HepG2 (cell line): Measurements from ENCODE around the gene OR52A1. TPM values are rescaled to one million over a fixed set of nuclear protein-coding genes. Genes with fewer than 3 reads are reported as not detected.
A peak's percentile ranks its signal among the peaks of the same experiment; 100 is the strongest.

ENCODE experiments used
- ATAC-seq: fragments of 200-7000 bp; cut with Tn5 transposase; 3 replicates; pipeline ENCODE4 v1.9.1; 2020; ENCODE audit warnings: mild to moderate bottlenecking, moderate library complexity
- BruUV-seq: library from RNA; stranded (reverse); fragments of 400-500 nt; replicated peaks from 2 replicates; lab custom pipeline; 2021; lab: Mats Ljungman, UMichigan
- CTCF ChIA-PET: fragments of 300-600 bp; formaldehyde crosslinking; extraction: SDS; loops from one replicate; lab custom pipeline; 2021; ENCODE audit warnings: low total read pairs, inconsistent platforms, low intra/inter-chr PET ratio; lab: Yijun Ruan, JAX
- POLR2A ChIA-PET: fragments of 350-600 bp; sonication (Branson Sonifier 250); formaldehyde crosslinking; loops from one replicate; lab custom pipeline; 2020; ENCODE audit warnings: antibody characterized with exemption, inconsistent platforms; lab: Yijun Ruan, JAX
- DNase-seq: peaks from one replicate; pipeline ENCODE4 v3.0.0-alpha.2; 2015; ENCODE audit warnings: low spot score
- FAIRE-seq: peaks from 3 replicates; lab custom pipeline; 2011; peaks lifted over from hg19 to GRCh38; lab: Jason Lieb, UNC
- H2AFZ ChIP-seq: one replicate; pipeline ENCODE4 v1.6.1; 2011; ENCODE audit warnings: low read length, inconsistent platforms
- H3K27ac ChIP-seq: fragments of 300-600 bp; 3 replicates; pipeline ENCODE4 v1.8.0; 2011; ENCODE audit warnings: mixed run types, mild to moderate bottlenecking, mixed read lengths, low read length, inconsistent platforms; ENCODE audit not compliant: insufficient read depth; ENCODE audit errors: extremely low read length
- H3K27me3 ChIP-seq, 2 experiments: fragments of 200-600 bp in 1 of 2; 2 replicates in 1 of 2; 3 replicates in 1 of 2; pipeline versions ENCODE4 v1.6.0 to v1.8.0; 2011; ENCODE audit warnings: low read length in 2 of 2, mild to moderate bottlenecking in 2 of 2, moderate library complexity in 2 of 2, inconsistent platforms in 1 of 2; ENCODE audit not compliant: insufficient read depth in 2 of 2, control insufficient read depth in 1 of 2
- H3K36me3 ChIP-seq, 2 experiments: fragments of 200-600 bp in 1 of 2; replicated peaks in 1 of 2; 2 replicates in 1 of 2; 3 replicates in 1 of 2; pipeline versions ENCODE4 v1.5.1 to v1.8.0; 2011; ENCODE audit warnings: low read length in 2 of 2, inconsistent platforms in 1 of 2; ENCODE audit not compliant: insufficient read depth in 2 of 2, control insufficient read depth in 1 of 2
- H3K4me1 ChIP-seq: 2 replicates; pipeline ENCODE4 v1.5.1; 2012; ENCODE audit warnings: low read length, inconsistent platforms; ENCODE audit not compliant: insufficient read depth
- H3K4me2 ChIP-seq: 2 replicates; pipeline ENCODE4 v1.6.0; 2011; ENCODE audit warnings: low read depth, low read length, inconsistent platforms
- H3K4me3 ChIP-seq, 3 experiments: fragments of 200-600 bp in 1 of 3; sonication (generic), shearing (Covaris generic) in 1 of 3; replicated peaks in 1 of 3; 2 replicates each; pipeline ENCODE4 v1.5.1; 2011 to 2016; ENCODE audit warnings: low read length in 3 of 3, inconsistent platforms in 2 of 3, low read depth in 2 of 3, mild to moderate bottlenecking in 2 of 3, control low read depth in 1 of 3, mixed read lengths in 1 of 3; ENCODE audit not compliant: insufficient read depth in 1 of 3
- H3K79me2 ChIP-seq: one replicate; pipeline ENCODE4 v1.6.1; 2011; ENCODE audit warnings: low read length, inconsistent platforms; ENCODE audit not compliant: insufficient read depth
- H3K9ac ChIP-seq: 2 replicates; pipeline ENCODE4 v1.6.0; 2011; ENCODE audit warnings: mild to moderate bottlenecking, low read depth, low read length, inconsistent platforms; ENCODE audit not compliant: insufficient read depth
- H3K9me3 ChIP-seq: 2 replicates; pipeline ENCODE4 v1.5.1; 2012; ENCODE audit warnings: mild to moderate bottlenecking, low read length
- H4K20me1 ChIP-seq: 2 replicates; pipeline ENCODE4 v1.6.0; 2011; ENCODE audit warnings: inconsistent platforms, mild to moderate bottlenecking, low read length, moderate library complexity; ENCODE audit not compliant: insufficient read depth
- ADNP ChIP-seq: sonication (generic); formaldehyde crosslinking; IDR thresholded peaks from 2 replicates; pipeline ENCODE4 v1.4.0; 2020; ENCODE audit warnings: missing genetic modification reagents
- CEBPB ChIP-seq: IDR thresholded peaks from 2 replicates; pipeline ENCODE4 v1.6.1; 2011; ENCODE audit warnings: low read depth, low read length, improper control_type of control experiment, borderline replicate concordance
- KDM6A ChIP-seq: IDR thresholded peaks from 2 replicates; pipeline ENCODE4 v1.6.1; 2016; ENCODE audit warnings: low read depth
- ZNF205 ChIP-seq: IDR thresholded peaks from 2 replicates; pipeline ENCODE4 v1.6.1; 2018; ENCODE audit warnings: missing biosample characterization, missing genetic modification reagents
- ZNF629 ChIP-seq: sonication (generic); formaldehyde crosslinking; conservative IDR thresholded peaks from 2 replicates; pipeline ENCODE4 v1.5.0; 2020; ENCODE audit warnings: missing genetic modification reagents
- WGBS: methylation state at CpG from one replicate; pipeline ENCODE4 v1.1.6; 2017; ENCODE audit warnings: low lambda C conversion rate; 5-methylcytosine and 5-hydroxymethylcytosine counted together
- in situ Hi-C: cut with HindIII; loops from 2 replicates; pipeline ENCODE4 v1.10.0; 2017; ENCODE audit warnings: low pct_unique_long_range_greater_than_20kb; ENCODE audit not compliant: extremely low pct_ligation_motif_present
- intact Hi-C: fragments of 100-400 bp; cut with micrococcal nuclease; formaldehyde crosslinking; loops from one replicate; pipeline ENCODE4 v1.10.0; 2022; ENCODE audit not compliant: unreplicated experiment
- polyA plus RNA-seq, 8 experiments: library from polyadenylated mRNA; depleted of rRNA in 3 of 8; stranded (reverse) in 7 of 8; unstranded in 1 of 8; fragments of >200 nt; fragmentation: Illumina TruSeq in 4 of 8; extraction: Trizol in 4 of 8; gene quantifications; 2 replicates each; pipeline versions ENCODE4 v1.2.1 to v1.2.3, GENCODE V29; 2011 to 2016; ENCODE audit warnings: low read depth in 4 of 8, missing spikeins in 1 of 8, mixed read lengths in 1 of 8; ENCODE audit not compliant: insufficient read depth in 1 of 8
- total RNA-seq, 5 experiments: library from RNA; depleted of rRNA; stranded (reverse); fragments of >200 nt; fragmentation: Illumina TruSeq; extraction: Trizol; gene quantifications; 2 replicates each; pipeline ENCODE4 v1.2.3, GENCODE V29; 2016; ENCODE audit warnings: low read depth in 1 of 5
- TF ChIP-seq, protein P1 (sequence below): sonication (generic); formaldehyde crosslinking; IDR thresholded peaks from 2 replicates; pipeline ENCODE4 v1.8.1; 2023; ENCODE audit warnings: mild to moderate bottlenecking, inconsistent platforms, moderate library complexity, missing genetic modification reagents, borderline replicate concordance
- TF ChIP-seq, protein P2 (sequence below): sonication (generic); formaldehyde crosslinking; conservative IDR thresholded peaks from 2 replicates; pipeline ENCODE4 v1.5.0; 2020; ENCODE audit warnings: missing genetic modification reagents

The OR52A1 gene
- total and polyA plus RNA-seq, 2 of the 13 experiments (the other 11 are each of a cell fraction or from before 2014, with no cell fraction given), result not detected

DNA sequence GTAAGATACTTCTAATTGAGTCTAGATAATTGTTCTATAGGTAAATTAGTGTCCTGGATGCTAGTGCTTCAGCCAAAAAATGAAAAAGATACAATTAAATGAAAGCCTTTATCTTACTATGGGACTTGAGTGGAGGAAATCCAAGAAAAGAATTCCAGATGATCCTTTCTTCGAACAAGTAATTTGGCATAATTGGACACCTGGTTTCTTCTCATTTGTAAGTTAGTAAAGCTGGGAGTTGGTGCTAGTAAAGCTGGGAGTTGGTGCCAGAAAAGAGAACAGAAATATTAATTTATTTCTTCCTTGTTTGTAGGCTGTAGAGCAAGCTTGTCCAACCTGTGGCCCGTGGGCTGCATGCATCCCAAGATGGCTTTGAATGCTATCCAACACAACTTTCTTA is 33.6 kb upstream of the OR52A1 start (continued):
- TF ChIP-seq ZNF205 (CRISPR knock-in tag) (no peak), ZNF629 (CRISPR knock-in tag) (no peak), KDM6A (CRISPR knock-in tag) (no peak)
- TF ChIP-seq, protein P1, sequence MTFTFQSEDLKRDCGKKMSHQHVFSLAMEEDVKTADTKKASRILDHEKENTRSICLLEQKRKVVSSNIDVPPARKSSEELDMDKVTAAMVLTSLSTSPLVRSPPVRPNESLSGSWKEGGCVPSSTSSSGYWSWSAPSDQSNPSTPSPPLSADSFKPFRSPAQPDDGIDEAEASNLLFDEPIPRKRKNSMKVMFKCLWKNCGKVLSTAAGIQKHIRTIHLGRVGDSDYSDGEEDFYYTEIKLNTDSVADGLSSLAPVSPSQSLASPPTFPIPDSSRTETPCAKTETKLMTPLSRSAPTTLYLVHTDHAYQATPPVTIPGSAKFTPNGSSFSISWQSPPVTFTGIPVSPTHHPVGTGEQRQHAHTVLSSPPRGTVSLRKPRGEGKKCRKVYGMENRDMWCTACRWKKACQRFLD (CRISPR knock-in tag), result no peak
- TF ChIP-seq, protein P2, sequence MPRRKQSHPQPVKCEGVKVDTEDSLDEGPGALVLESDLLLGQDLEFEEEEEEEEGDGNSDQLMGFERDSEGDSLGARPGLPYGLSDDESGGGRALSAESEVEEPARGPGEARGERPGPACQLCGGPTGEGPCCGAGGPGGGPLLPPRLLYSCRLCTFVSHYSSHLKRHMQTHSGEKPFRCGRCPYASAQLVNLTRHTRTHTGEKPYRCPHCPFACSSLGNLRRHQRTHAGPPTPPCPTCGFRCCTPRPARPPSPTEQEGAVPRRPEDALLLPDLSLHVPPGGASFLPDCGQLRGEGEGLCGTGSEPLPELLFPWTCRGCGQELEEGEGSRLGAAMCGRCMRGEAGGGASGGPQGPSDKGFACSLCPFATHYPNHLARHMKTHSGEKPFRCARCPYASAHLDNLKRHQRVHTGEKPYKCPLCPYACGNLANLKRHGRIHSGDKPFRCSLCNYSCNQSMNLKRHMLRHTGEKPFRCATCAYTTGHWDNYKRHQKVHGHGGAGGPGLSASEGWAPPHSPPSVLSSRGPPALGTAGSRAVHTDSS (CRISPR knock-in tag), result no peak
- TF ChIP-seq, all 625 proteins: peak for 0

DNA sequence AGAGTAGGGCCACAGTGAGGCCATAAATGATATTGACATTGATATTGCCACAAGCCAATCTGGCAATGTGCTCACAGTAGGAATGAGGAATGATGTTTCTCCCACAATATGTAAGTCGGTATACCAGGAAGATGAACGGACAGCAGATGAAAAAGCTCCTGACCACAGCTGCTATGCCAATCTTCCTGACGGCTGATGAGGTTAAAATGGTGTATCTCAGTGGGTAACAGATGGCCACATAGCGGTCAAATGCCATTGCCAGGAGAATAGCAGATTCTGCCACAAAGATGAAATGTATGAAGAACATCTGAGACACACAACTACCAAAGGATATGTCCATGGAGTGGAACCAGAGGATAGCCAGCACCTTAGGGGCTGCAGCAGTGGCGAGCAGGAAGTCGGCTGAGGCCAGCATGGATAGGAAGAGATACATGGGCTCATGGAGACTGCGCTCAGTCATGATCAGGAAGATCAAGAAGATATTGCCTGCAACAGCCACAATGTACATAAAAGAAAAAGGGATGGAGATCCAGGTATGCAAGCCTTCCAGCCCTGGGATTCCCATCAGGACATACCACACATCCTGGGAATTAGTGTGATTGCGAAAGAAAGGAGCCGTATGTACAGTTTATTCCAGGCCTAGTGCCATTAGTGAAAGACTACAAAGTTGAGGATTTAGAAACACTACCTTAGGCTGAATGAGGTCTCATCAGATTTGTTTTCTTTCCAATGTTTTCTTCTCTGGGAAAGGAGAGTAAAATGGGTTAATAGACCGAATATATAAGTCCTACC is 23.7 kb upstream of the OR52A1 start:
- FAIRE-seq, result no peak
- CTCF ChIA-PET, result no interaction called here

More for the DNA sequence above, 23.7 kb upstream of the OR52A1 start:
- no peak overlapping the region for H2AFZ ChIP-seq
- H3K4me2 ChIP-seq, result no peak overlapping the region
- DNase-seq, result no peak
- no peak overlapping the region for H3K4me3 ChIP-seq
- in situ Hi-C loops, result no loop called here
- no peaks in the 10 kb centered on the region for H3K36me3 ChIP-seq
- no peaks in the 10 kb centered on the region for H4K20me1 ChIP-seq
- H3K9ac ChIP-seq, result no peak overlapping the region
- no TSS peak for BruUV-seq
- H3K4me1 ChIP-seq, result no peaks in the 10 kb centered on the region
- H3K27ac ChIP-seq, result no peak overlapping the region
- no peaks in the 10 kb centered on the region for H3K9me3 ChIP-seq
- ATAC-seq, result no peak
- intact Hi-C loops, result no loop called here
- H3K27me3 ChIP-seq, result no peaks in the 10 kb centered on the region; a peak in 2 of 5 replicates
- POLR2A ChIA-PET, result no interaction called here
- no peaks in the 10 kb centered on the region for H3K79me2 ChIP-seq
- TF ChIP-seq CEBPB, result peak; percentile 49
- TF ChIP-seq ADNP (CRISPR knock-in tag), result no peak
- TF ChIP-seq, all 625 proteins: peak for 1
- WGBS, result 42% methylated on average over 10 of the region's 10 CpGs
